AG08395 (cell line): Measurements from ENCODE around the gene TBC1D1.

Experiments used
- DNase-seq: peaks from one replicate; pipeline ENCODE4 v3.0.0; 2012; ENCODE audit warnings: mixed read lengths, low spot score

TBC1D1 gene

DNA sequence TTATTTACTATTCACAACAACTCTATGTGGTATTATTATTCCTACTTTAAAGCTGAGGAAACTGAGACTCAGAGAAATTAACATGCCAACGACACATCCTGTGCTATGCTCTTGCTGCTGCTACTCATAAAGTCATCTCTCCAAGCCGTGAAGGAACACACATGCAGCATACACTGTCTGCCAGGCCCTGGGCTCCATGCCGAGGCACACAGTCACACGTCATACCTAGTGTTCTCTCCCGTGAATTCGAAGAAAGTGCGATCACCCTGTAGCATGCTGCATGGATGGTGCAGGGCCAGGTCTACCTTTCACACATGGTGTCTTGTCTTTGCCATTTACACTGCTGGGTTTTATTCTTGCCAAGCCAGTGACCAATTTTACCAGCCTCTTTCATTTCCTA is 34.1 kb downstream of the TBC1D1 start:
- DNase-seq = no peak

DNA sequence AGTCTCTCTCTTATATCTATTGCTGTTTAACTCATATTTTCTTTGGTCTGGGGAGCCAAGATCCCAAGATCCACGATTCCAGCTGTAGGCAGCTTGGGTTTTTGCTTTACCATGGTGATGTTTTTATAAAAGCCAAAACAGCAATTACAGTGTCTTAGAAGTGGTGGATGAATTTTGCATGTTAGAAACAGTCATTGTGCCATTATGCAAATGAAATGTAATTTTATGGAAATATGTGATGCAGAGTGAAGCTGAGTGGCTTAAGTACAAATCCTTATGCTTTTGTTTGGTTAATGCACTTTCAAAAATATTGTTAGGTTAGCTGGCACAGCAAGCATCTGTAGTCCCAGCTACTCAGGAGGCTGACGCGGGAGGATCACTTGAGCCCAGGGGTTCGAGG is 36.5 kb downstream of the TBC1D1 start:
- no peak for DNase-seq

DNA sequence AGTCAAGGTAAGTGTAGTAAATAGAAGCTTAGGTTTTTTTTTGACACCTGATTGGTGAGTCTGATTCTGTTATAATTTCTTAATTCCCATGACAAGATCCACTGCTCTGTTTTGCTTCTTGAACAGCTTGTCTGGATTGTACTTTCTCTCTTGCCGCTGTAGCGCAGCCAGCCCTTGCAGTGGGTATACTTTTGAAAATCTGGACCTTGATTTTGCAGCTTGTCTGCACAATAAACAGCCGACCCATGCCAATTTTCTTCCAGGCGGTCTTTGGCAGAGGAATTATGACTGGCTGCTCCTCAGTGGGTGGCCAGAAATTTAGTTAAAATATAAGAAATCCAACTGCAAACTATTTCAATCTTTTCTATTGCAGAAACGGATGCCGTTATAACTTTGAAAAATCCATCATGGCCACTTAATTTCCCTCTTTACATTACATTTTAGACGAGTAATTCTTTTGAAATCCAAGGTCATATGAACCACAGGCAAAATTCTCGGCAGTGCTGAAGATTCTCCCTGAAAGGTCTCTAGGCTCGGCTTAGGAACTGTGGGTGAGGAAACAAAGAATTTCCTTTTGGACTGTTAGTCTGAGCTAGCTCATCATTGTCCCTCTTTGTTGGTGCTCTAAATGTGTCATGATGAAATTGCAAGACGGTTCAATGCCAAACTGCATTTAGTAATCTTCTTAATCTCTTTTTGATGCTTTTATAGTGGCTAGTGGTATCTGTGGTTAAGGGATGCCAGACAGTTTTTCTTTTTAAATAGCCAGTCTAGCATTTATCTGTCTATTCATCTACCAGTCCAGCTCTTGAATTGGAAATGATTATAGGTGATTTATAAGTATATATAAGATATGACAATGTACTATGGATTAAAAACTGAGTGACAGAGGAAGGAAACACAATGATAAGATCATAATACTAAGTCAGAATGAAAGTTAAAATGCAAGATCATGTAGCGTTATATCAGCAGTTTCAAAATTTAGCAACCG is 37.8 kb downstream of the TBC1D1 start:
- DNase-seq = no peak

DNA sequence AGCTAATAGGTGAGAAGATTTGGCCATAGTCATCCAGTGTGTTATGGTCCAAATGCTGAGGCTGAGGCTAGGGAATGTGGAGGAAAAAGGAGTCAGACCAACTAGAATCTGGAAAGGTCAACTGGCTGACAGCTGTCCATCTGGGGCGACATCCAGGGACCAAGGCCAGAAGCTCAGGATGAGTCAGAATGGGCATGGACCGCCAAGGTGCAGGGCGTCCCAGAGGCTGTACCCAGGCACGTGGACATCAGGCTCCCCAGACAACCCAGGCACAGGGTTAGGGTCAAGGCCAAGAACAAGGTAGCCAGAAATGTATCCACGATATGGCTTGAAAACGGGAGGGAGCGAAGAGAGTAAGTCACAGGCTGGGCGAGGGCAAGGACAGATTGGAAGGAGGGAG is 43.2 kb downstream of the TBC1D1 start:
- DNase-seq = no peak

DNA sequence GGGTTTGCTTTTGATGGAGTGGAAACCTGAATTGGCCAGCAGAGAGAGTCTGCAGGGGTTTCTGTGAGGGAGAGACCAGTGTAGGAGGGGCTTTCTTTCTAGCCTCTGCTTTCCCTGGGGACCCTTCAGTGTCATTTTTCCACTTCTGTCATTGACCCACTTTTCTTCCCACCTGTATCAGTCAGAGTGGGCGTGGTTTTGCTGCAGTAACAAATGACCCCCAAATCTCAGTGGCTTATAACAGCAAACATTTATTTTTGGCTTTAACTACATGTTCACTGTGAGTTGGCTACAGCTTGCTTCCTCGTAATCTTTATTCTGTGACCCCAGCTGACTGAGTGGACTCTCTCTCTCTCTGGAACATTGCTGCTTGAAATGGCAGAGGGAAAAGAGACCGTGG is 43.7 kb downstream of the TBC1D1 start:
- no peak for DNase-seq

DNA sequence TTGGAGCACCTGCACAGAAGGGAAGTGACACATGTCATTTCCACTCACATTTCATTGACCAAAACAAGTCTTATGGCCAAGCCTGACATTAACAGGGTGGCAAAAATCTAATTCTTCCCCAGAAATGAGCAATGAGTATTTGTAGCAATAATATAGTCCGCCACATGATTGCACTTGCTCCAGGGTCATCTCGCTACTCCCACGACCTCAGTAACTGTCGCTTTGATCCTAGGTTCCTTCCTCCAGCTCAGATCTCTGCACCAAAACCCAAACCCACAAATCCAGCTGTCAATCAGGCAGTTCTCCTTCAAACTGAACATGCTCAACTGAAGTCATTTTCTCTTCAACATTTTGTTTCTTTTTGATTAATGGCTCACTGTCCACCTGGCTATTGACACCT is 44.1 kb downstream of the TBC1D1 start:
- no peak for DNase-seq

DNA sequence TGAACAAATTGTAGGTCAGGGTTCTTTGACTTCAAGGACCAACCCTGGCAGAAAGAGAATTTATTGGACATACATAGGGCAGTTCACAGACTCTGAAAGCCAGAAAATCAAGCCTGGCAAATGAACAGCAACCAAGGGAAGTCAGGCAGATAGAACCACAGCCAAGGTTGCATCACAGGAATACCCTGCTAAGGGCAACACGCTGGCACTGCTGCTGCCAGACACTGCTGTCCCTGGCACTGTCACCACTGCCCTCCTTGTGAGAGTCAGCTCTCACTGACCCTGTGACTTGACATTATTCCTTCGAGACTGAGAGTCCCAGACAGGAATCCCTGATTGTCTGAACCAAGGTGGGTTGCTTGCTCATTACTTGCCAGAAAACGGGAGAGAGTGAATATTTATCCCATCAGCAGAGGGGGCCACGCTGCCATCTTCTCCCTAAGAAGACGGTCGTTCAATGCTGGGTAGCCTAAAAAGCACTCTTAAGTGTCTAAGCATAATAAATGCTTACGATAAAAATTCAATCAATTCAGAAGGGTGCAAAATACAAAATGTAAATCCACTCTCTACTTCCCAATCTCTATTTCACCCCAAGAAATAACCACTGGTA is 46.1 kb downstream of the TBC1D1 start:
- no peak for DNase-seq

DNA sequence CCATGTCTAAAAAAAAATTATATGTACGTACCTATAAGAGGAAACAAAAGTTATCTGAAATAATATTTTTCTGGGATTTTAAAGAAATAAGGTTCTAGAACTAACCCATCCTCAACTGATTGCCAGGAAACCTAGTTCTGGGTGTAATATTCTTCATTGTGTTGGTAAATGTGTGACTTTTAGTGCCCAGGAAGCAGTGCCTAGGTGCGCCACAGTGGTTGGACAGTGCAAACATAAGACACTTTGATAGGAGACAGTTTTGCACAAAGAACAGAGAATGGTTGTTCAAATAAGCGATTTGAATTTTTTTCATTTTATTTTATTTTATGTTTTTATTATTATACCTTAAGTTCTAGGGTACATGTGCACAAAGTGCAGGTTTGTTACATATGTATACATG is 47.3 kb downstream of the TBC1D1 start:
- no peak for DNase-seq

DNA sequence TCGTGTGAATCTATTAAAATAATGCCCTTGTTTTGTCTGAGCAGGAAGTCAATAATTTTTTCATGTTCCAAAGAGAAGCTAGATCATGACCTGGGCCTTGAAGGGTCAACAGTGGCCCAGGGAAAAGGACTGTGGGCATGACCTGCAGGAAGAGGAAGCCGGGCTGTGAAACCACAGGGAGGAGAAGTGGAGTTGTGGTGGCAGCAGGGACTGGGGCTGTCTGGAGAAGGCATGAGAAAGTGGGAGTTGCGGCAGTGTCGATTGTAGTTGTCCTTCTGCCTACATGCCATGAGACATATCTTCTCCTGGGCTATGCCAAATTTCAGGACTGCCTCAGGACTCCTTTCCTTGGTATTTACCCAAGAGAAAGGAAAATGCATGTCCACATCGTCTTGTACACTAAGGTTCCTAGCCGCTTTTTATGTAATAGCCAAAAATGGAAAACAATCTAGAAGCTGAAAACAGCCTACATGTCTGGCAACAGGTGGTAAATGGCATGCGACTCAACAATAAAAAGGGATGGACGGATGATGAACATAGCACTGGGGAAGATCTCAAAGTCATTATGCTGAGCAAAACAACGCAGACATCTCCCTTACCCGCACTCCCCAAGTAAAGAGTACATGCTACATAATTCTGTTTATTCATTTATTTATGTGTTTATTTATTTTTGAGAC is 55.8 kb downstream of the TBC1D1 start:
- DNase-seq = no peak

DNA sequence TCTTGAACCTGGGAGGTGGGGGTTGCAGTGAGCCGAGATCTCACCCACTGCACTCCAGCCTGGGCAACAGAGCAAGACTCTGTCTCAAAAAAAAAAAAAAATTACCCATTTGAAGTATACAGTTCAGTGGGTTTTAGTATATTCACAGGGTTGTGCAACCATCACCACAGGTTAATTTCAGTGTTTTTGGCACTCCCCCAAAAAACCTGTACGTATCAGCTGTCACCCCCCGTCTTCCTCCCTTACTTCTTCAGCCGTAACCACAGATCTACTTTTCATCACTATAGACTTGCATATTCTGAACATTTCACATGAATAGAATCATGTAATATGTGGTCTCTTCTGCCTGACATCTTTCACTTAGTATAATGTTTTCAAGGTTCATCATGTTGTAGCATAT is 57.7 kb downstream of the TBC1D1 start:
- no peak for DNase-seq

DNA sequence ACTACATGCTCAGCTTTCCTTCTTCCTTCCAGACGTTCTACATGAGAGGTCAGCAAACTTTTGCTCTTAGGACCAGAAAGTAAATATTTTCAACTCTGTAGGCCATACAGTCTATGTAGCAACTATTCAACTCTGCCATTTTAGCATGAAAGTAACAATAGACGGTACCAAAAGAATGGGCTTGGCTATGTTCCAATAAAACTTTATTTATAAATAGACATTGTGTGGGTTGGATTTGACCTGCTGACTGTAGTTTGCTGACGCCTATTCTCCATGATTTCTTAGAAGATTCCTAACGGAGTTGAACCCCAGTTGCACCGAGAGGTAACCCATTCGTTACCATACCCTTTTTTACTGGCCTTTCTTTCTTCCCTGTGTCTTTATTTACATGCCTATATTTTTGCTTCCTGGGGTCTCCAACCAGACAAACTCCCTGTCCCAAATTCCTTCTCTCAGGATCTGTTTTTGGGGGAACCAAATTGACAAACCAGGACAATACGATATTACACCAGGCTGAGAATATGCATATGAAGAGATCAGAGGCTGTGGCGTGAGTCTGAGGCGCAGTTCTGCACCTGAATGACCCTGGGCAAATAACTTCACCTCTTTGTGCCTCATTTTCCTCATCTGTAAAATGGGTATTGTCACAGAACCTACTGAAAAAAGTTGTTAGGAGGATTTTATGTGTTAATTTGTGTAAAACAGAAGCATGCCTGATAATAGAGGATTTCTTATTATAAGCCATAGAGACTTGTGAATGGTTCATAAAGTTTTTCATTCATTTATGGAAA is 58.9 kb downstream of the TBC1D1 start:
- no peak for DNase-seq

DNA sequence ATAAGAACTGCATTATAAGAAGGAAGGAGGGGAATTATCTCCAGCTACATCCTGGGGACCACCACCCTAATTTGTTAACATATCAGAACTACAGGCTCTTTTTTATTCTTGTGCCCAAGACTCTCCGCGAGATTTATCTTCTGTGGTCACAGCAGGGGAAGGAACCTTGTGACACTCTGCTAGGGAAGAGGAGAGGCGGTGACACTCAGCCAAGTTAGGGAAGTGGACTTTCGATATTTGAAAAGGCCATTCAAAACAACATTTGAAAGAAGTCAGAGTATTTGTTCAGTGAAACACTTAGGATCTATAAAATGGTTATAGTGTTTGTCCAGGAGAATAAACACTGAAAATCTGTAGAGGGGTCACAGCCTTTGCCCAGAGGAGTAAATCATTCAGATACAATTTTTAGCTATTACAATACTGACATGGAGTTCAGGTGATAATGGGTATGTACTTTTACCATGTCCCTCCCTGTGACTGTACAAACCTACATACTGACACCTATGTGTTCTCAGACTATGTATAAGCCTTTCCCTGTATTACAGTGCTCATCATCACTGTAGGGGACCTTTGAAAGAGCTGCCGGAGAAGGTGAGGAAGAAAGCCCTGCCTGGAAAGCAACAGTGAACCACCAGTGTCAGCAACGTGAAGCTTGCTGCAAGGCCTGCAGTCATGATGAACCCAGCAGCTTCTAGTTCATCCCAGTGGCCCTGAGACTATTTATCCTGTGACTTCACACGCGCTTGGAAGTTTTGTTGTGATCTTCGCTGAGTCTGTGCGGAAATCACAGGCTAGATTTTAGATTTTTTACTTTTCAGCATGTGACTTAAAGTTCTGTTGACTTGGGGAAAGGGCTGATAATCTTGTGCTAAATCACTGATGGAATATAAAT is 60.8 kb downstream of the TBC1D1 start:
- DNase-seq = no peak

DNA sequence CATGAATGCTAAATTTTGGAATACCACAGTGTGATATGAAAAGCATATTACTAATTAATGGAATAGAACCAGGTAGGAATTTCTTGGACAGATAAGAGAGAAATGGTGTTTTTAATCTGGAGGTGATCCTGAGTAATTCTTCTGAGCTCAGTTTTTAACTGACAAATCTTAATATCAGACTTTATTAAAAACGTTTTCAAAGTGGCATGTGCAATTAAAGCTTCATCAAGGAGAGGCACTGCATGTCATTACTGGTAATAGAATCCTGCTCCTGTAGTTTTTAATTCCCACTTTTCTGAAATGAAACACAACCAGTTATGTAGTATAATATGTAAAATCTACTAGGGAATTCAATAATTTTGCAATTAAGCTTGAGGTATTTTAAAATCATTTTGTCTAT is 62.3 kb downstream of the TBC1D1 start:
- no peak for DNase-seq

DNA sequence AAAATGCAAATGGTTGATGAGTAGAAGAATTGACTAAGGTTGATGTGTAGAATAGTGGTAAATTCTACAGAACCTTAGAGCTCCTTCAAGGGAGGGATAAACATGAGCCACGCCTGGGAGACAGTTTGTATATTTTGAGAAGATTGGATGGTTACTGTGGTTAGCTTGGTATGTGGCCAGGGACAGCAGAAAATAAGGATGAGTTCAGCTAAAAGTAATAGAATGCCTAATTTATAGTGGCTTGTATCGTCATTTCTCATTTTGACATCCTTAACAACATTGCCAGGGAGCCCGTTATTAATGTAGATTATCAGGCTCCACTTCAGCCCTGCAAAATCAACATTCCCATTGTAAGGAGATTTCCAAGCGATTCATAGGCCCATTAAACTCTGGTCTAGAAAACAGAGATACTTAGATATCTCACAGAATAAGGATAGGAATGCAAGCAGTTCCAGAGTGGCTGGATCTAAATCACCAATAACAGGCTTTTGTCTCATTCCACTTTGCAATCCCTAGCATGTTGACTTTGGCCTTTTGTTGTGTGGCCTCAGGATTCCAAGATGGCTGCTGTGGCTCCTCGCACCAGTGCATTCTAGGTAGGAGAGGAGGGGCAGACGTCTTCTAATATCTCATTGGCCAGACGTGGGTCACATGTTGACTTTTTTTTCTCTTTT is 62.9 kb downstream of the TBC1D1 start:
- DNase-seq = no peak

DNA sequence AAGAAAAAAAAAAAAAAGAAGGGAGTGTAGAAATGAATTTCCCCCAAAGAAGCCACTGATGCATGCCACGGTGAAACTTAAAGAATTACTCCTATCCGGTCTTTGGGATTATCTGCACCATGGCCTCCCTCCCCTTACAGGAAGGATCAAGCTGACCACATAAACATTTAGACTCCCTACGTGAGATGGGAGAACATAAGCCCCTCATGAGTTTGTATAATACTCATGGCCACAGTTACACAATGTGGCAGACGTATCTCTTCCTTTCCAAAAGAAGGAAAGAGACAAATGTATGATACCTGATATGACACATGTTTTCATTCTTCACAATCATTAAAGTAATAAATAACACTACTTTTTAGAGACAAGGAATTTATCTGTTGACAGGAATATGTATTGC is 66.1 kb downstream of the TBC1D1 start:
- DNase-seq = no peak

DNA sequence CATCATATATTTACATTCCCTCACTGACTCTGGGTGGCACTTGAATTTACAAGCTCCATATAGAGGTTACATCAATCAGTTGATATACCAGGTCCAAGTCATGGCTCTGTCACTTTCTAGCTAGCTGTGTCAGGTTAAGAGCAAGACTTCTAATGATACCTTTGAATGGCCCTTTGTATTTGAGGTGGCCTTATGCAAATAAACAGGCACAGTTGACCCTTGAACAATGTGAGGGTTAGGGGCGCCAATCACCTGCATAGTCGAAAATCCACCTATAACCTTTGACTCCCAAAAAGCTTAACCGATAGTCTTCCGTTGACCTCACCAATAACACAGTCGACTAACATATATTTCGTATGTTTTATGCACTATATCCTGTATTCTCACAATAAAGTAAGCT is 68.0 kb downstream of the TBC1D1 start:
- DNase-seq = no peak

DNA sequence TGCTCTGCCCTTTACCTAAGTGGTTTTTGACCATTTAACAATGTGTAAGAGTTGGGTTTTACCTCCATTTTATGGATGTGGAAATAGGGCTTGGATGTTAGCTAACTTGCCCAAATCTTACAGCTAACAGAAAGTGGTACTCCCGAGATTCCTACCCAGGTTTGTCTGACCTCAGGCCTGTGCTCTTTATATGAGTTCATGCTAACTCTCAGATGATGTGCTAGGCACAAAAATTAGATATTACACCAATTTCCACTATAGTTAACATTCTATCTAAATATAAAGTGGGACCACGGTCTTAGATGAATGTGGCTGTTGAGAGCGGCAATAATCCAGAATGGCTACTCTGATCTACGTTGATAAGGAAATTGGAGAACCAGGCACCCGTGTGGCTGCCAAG is 69.2 kb downstream of the TBC1D1 start, which contains the start of gene PTTG2:
PTTG2 (plus strand) TSS at position 301 of the 400 bp plus-strand sequence; CDS start at position 338, 37 bp downstream.
- no peak for DNase-seq

DNA sequence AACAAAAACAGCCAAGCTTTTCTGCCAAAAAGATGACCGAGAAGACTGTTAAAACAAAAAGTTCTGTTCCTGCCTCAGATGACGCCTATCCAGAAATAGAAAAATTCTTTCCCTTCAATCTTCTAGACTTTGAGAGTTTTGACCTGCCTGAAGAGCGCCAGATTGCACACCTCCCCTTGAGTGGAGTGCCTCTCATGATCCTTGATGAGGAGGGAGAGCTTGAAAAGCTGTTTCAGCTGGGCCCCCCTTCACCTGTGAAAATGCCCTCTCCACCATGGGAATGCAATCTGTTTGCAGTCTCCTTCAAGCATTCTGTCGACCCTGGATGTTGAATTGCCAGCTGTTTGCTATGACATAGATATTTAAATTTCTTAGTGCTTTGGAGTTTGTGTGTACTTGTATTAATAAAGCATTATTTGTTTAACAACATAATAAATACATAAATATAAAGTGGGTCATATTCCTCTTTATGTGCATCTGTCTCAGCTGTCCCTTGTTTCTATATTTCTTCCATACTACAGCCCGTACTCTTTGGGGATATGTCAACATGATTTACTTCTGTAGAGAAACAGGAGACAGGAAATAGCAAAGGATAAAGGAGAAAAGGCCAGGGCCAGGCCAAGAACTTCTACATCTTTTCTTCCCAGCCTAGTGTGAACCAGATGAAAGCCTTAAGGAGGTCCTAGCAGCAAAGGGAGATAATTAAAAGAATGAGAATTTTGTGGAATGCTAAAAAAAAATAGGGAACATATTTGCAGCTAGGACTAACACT is 70.0 kb downstream of the TBC1D1 start:
- DNase-seq = no peak

DNA sequence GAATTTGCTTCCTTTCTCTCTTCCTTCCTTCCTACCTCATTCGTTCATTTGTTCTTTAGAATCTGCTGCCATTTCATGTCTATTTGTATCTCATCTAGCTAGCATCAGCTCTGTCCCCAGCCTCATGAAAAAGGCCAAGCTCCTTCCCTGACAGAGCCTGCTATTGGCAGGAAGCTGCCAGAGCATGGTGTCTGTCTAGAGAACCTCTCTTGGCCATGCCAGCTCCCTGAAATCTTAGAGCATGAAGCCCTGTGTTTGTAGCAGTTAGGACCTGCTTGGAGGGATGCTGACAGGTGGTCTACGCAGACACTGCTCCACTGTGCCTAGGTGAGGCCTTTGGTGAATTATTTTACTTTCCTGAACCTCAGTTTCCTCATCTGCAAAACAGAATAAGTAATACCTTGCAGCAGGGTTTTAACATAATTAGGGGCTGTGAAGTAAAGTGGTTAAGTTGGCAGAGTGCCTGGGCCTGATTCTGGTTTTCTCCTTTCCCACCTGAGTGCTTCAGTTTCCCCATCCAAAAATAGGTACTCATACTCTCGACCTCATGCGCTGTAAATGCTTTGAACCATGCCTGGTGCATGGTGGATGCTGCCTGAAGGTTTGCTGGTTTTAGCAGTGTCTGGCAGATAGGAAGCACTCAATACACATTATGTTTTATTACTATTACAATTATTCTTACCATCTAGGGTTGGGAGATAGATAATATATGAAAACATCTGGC is 74.0 kb downstream of the TBC1D1 start:
- no peak for DNase-seq
